Astrocyte of the hippocampus (primary cell): Measurements from ENCODE around the gene TMEM132C.

Source experiments
- DNase-seq: peaks from one replicate; pipeline ENCODE4 v3.0.0; 2011; ENCODE audit warnings: low read depth, low spot score

TMEM132C gene

GRCh38 chr12:128415036-128415560, 148.1 kb downstream of the TMEM132C start:
- DNase-seq: no peak

- DNase-seq: no peak
Measured at GRCh38 chr12:128418944-128419343, 152.0 kb downstream of the TMEM132C start.

GRCh38 chr12:128420163-128420562, 153.2 kb downstream of the TMEM132C start:
- no peak for DNase-seq

GRCh38 chr12:128421375-128421774, 154.4 kb downstream of the TMEM132C start:
- DNase-seq: no peak

GRCh38 chr12:128423205-128423604, 156.2 kb downstream of the TMEM132C start:
- no peak for DNase-seq

GRCh38 chr12:128424931-128425431, 158.0 kb downstream of the TMEM132C start:
- no peak for DNase-seq

GRCh38 chr12:128425666-128426331, 158.8 kb downstream of the TMEM132C start:
- DNase-seq: no peak

- no peak for DNase-seq
Measured at GRCh38 chr12:128426511-128426910, 159.5 kb downstream of the TMEM132C start.

GRCh38 chr12:128439796-128440195, 172.8 kb downstream of the TMEM132C start:
- DNase-seq: no peak

- DNase-seq: no peak
Measured at GRCh38 chr12:128442096-128442495, 175.1 kb downstream of the TMEM132C start.

- DNase-seq: no peak
Measured at GRCh38 chr12:128444598-128444997, 177.6 kb downstream of the TMEM132C start.

GRCh38 chr12:128445415-128446127, 178.6 kb downstream of the TMEM132C start:
- DNase-seq: no peak

- DNase-seq: no peak
Measured at GRCh38 chr12:128449146-128449894, 182.3 kb downstream of the TMEM132C start.

GRCh38 chr12:128450810-128451209, 183.8 kb downstream of the TMEM132C start:
- no peak for DNase-seq

GRCh38 chr12:128455851-128456250, 188.9 kb downstream of the TMEM132C start:
- DNase-seq: no peak

- no peak for DNase-seq
Measured at GRCh38 chr12:128456922-128457321, 190.0 kb downstream of the TMEM132C start.

- no peak for DNase-seq
Measured at GRCh38 chr12:128458301-128458974, 191.5 kb downstream of the TMEM132C start.

- no peak for DNase-seq
Measured at GRCh38 chr12:128459067-128459466, 192.1 kb downstream of the TMEM132C start.

- DNase-seq: no peak
Measured at GRCh38 chr12:128463881-128464280, 196.9 kb downstream of the TMEM132C start.

- DNase-seq: no peak
Measured at GRCh38 chr12:128467882-128468281, 200.9 kb downstream of the TMEM132C start.

GRCh38 chr12:128468926-128469325, 202.0 kb downstream of the TMEM132C start:
- no peak for DNase-seq

GRCh38 chr12:128471491-128471890, 204.5 kb downstream of the TMEM132C start:
- no peak for DNase-seq
